GM21723 (cell line): ENCODE results near the gene MCFD2.
"Not testable (repeated sequence)": the region's sequence is repeated elsewhere in the genome, so short reads cannot be mapped to it uniquely, and the experiment has no call there.

Experiments used
- ATAC-seq: cut with Tn5 transposase; IDR thresholded peaks from one replicate; pipeline ENCODE4 v1.9.1; 2021; ENCODE audit warnings: mild to moderate bottlenecking, moderate library complexity; ENCODE audit not compliant: unreplicated experiment

MCFD2 gene

DNA sequence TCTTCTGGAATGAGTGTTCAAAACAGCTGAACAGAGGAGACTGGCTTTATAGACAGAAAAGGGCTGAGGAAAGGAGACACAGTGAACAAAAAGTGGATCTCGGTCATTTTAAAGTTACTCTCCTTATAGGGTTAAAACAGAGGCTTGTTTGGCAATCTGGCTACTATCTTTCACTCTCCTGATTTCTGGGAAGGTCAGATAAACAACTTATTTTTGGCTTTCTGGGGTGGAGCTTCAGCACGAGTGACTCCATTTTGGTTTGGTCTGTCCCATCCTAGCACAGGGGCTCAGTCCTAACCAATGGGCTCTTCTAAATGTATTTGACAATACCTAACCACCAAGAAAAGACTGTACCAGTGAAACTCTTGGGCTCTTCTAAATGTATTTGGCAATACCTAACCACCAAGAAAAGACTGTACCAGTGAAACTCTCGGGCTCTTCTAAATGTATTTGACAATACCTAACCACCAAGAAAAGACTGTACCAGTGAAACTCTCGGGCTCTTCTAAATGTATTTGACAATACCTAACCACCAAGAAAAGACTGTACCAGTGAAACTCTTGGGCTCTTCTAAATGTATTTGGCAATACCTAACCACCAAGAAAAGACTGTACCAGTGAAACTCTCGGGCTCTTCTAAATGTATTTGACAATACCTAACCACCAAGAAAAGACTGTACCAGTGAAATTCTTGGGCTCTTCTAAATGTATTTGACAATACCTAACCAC lies 39.5 kb downstream of the MCFD2 start:
- ATAC-seq = not testable (repeated sequence)

- ATAC-seq = no peak
Observed at GRCh38 chr2:46875226-46875899, 40.2 kb downstream of the MCFD2 start.

GRCh38 chr2:46874236-46874929 lies 41.2 kb downstream of the MCFD2 start:
- no peak for ATAC-seq

GRCh38 chr2:46873604-46874068 lies 42.0 kb downstream of the MCFD2 start:
- ATAC-seq = no peak

DNA sequence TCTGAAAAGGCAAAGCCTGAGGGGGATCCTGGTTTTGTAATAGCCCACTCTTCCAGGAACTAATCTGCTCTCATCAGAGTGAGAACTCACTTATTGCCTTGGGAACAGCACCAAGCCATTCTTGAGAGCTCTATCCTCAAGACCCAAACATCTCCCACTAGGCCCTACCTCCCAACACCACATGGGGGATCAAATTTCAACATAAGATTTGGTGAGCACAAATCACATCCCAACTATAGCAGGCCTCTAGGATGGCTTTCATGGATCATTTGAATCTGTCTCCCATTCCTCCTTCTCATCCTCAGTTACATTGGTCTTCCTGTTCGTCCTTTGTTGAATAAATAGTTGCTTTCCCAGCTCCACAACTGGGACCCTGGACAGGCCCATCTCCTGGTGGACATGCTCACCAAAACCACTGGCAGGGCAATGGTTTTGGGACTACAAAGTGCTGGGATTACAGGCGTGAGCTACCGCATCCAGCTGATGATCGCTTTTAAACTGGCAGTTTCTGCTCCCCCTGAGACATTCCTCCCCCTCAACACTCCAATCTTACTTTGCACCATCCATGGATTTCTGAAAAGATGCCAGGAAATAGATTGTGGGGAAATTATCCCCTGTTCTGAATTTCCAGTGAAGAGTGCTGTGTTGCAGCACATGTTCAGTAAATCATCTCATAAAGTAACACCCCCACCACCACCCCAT lies 42.6 kb downstream of the MCFD2 start:
- no peak for ATAC-seq

GRCh38 chr2:46871976-46872381 lies 43.6 kb downstream of the MCFD2 start:
- ATAC-seq = no peak

GRCh38 chr2:46870051-46870839 lies 45.4 kb downstream of the MCFD2 start:
- ATAC-seq = no peak

DNA sequence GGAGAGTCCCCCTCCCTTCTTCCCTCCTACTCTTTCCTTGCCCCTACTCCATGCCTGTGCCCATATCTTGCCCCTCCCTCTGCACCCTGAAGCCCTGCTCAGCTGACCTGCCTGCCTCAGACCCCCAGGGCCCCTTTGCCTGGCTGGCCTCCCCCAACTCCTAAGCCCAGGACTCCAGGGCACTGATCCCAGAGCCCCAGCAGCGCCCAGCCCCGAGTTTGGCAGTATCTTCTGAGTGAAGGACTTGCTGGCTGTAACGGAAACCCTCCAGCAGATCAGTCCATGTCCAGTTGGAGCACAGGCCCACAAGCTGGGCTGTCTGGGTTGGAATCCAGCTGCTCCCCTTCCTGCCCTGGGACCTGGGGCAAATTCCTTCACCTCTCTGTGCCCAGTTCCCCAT lies 46.0 kb downstream of the MCFD2 start:
- no peak for ATAC-seq

DNA sequence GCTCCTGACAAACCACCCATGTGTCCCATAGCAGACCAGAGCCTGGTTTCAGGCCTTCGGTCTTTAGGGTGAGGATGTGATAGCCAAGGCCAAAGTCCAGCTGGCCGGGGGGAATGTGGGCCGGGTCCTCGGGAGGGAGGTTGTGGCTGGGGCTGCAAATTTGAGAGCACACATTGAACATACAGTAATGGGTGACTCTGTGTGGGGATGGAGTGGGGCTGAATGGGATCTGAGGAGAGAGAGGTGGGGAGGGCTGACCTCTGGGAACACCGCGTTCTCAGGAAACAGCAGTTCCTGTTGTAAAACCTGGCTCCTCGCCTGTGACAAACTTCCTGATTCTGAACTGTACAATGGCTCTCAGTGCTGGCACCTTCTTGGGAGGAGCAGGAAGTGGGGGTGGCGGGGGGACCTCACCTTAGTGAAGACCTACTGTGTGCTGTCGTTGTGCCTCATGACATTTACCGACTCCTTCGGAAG lies 48.8 kb downstream of the MCFD2 start:
- no peak for ATAC-seq

- no peak for ATAC-seq
Observed at GRCh38 chr2:46865181-46865970, 50.2 kb downstream of the MCFD2 start.

DNA sequence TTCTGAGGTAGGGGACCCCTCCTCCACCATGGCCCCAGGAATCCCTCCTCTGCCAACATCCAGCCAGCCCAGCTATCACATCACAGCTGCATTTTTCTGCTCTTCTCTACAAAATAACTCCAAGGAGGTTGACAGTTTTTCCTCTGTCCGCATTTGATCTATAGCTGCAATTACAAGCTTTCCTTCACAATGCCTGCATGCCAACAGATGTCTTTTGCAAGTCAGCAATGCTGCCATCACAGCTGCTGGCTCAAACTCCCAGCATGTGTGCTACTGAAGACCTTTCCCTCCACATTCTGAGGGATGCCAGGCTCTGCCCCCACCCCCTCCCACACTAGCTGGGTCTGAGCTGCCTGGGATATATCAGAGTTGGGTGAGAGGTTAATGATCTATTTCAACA lies 51.7 kb downstream of the MCFD2 start:
- no peak for ATAC-seq

DNA sequence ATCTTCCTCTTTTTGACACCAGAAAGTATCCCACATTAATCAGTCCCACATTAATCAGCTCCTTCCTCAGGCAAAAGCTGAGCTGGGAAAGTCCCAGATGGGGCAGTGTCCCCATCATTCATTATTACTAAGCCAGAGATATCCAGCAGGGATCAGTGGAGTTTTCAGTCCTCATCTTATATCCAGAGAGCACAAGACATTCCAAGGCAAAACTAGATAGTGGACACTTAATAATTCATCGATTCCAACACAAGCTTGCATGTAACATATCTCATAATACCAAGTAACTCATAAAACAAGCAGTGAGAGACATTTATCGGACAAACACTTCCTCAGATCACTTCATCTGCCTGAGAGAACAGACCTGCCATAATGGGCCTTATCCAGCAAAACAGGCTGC lies 53.1 kb downstream of the MCFD2 start:
- no peak for ATAC-seq

GRCh38 chr2:46861916-46862315 lies 53.7 kb downstream of the MCFD2 start:
- ATAC-seq = no peak

DNA sequence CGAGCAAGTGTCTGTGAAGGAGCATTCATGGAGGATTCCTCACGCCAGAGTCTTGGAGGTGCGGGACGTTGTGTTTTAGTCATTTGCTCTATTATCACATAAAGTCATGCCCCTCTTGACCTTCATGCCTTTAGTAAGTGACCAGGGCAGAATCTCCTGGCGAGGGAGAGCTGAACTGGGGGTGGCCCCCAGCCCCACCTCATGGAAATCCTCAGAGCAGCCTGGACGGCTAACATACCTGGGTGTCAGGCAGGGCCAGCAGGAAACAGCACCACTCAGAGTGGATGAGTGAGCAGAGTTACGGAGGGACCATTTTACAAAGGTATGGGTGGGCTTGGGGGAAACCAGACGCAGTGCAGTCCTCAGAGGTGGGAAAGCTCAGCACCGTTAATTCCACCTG lies 56.1 kb downstream of the MCFD2 start:
- ATAC-seq = no peak

DNA sequence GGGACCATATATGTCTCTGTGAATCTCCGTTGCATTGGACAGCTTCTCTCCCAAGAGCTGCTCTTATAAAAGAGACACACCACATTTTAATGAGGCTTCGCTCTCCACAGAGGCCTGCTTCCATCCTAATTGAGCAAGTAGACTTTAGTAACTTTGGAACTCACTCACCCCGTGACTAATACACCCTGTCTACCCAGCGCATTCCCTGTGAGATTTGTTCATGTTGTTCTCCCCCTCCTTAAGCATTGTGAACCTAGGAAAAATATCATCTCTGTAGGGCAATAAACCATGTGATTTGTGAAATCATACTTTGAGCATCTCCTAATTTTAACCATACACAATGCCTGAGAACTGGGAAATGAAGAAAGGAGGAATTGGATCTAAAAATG lies 56.9 kb downstream of the MCFD2 start:
- no peak for ATAC-seq

- ATAC-seq = no peak
Observed at GRCh38 chr2:46857871-46858701, 57.5 kb downstream of the MCFD2 start.

GRCh38 chr2:46856336-46856735 lies 59.3 kb downstream of the MCFD2 start:
- no peak for ATAC-seq

GRCh38 chr2:46855805-46856204 lies 59.8 kb downstream of the MCFD2 start:
- no peak for ATAC-seq

- no peak for ATAC-seq
Observed at GRCh38 chr2:46854260-46854659, 61.3 kb downstream of the MCFD2 start.
